ENCODE results near the gene MAPKAP1.

Gene MAPKAP1

DNA sequence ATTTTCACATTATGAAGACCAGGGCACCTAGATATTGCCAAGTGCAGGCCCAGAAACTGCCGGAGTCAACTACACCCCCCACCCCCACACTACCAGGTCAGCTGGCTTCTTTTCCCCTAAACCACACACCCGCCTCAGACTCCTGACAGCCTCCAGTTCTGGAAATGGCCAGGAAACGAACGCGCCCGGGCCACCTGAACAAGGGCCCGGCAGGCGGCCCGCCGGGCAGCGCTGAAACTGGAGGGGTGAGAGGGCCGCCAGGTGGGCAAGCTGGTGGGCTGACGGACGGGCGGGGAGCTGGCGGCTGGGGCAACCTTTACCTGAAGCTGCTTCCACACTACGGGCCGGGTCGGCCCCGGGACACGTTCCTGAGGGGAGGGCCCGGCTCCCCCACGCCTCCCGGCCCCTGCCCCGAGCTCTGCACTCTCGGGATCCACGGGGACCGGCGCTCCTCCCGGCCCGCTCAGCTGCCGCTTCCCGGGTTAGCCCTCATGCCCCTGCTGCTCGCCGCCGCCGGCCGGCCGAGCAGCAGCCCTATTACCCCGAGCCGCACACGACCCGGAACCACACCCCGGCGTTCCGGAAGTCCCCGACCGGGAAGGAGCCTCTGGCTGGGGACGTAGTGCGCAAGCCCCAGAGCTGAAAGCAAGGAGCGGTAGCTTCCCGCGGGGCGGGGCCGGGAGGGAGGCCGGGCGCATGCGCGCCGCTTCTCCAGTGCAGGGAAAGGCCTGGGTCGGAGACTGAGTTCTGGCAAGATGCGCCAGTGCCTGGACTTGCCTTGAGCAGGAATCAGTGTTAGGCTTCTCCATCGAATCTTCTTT is at the start of gene MAPKAP1:
MAPKAP1 (minus strand) TSS at position 558 of the 821 bp plus-strand sequence. CDS start 34,634 bp downstream, outside the sequence.
- DNase-seq, result peak; percentile 95

DNA sequence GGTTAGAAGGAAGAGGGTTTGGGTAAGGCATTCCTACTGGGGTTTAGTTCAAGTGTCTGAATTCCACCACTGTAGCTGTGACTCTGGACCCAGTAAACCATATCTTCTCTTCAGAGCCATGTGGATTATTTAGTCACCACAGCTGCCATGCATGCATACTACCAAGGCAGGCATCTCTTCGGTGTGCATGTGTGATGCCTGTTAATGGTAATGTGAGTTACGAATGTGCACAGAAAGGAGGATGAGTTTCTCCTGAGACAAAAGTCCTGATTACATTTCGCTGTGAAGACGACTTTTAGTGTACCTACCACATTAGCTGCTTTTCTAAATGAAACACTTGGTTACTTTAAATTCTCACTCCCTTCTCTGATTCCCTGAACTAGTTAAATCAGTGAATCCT is 49.5 kb upstream of the MAPKAP1 start:
- DNase-seq, result no peak

GRCh38 chr9:125755340-125755739 is 48.3 kb upstream of the MAPKAP1 start:
- DNase-seq, result no peak

GRCh38 chr9:125754096-125754495 is 47.1 kb upstream of the MAPKAP1 start:
- DNase-seq, result no peak

GRCh38 chr9:125752070-125752628 is 45.1 kb upstream of the MAPKAP1 start:
- no peak for DNase-seq

DNA sequence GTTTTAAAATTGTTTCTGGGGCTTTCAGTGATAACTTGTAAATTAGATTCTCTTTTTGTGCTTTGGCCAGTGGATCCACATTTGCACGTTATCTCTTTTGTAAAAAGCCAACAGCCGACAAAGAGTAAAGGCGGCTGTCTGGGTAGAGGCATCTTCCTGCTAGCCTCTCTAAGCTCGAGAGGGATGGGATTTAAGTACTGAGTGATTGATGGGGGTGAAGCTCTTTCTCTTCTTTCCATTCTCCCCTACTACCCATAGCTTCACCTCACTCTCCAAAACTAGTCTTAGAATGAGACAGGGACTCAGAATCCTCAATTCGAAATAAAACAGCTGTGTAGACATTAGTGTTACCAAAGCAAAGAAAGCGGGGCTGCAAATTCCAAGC is 43.6 kb upstream of the MAPKAP1 start:
- DNase-seq, result no peak

DNA sequence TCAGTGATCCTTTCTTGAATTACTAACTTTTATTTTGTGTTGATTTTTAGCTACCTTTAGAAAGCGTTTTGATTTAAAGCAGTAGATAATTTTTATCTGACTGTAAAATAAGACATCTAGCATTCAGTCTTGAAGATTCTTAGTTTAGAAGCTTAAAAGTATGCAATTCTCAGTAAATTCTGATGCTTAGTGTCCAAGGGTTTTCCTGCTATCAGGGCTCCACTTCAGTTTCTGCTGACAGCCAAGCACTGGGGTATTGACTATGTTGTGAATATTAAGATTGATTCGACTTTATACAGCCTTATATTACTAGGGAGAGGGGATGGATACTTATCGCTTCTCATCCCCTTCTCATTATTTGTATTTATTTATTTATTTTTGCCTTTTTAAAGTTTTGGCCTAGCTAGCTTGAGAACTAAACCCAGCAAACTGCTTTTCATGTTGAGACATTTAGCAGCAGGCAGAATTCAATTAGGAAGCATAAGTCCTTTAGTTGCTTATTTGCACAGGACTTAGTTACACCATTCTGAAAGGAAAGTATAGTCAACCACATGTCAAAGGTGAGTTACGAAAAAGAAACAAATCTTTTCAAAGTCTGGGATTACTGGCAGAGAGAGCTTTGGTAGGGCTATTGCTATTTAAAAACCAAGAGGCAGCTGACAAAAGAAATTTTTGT is 43.1 kb upstream of the MAPKAP1 start:
- DNase-seq, result no peak

- no peak for DNase-seq
Observed at GRCh38 chr9:125749287-125749935, 42.4 kb upstream of the MAPKAP1 start.

GRCh38 chr9:125748446-125749099 is 41.6 kb upstream of the MAPKAP1 start:
- DNase-seq, result no peak

- DNase-seq, result peak; percentile 38
Observed at GRCh38 chr9:125747765-125748445, 40.9 kb upstream of the MAPKAP1 start.

GRCh38 chr9:125747053-125747764 is 40.2 kb upstream of the MAPKAP1 start, which contains the start of gene PBX3:
Gene PBX3, plus strand, starts transcription at chr9:125747373.
- DNase-seq, result peak; percentile 55

DNA sequence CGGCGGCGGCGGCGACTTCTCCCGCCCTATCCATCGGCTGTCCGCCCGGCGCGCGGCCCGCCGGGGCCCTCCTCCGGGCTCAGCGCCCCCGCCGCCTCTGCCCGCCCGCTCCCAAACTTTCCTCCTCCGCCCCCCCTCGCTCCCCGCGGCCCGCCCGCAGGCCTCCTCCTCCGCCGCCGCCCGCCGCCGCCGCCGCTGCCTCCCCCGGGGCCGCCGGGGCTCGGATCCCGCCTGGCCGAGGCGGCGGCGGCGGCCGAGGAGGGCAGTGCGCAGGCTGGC is 39.7 kb upstream of the MAPKAP1 start:
- DNase-seq, result no peak

DNA sequence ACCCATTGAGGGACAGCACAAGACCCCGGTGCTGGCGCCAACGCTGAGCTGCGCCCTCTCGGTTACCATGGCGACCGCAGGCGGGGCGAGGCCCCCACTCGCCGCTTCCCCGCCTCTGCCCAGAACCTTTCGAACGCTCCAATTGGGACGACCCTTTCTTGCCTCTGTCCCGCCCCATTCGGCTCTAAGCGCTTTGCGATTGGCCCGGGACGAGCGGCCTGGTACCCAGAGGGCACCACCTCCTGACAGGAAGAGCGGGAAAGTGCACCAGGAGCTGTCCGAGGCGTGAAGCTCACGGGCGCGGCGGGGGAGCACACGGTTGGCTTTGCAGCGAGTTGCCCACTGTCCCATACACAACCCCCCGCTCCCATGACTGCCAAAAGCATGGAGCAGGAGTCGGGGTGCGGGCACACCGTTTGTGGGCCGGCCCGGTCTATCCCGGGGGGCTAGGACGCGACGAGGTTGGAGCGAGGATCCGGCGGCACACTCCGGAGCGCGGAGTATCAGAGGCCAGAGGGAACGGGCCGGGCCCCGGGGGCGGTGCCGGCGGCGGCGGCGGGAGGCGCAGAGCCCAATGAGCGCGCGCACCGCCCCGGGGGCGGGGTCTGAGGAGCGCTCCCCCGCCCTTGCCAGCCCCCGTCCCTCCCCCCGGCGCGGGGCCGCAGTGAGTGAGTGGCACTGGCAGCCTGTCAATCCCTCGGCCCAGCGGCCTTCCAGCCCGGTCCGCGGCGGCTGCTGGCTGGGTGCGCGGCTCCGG is 39.2 kb upstream of the MAPKAP1 start:
- peak; percentile 92 for DNase-seq

DNA sequence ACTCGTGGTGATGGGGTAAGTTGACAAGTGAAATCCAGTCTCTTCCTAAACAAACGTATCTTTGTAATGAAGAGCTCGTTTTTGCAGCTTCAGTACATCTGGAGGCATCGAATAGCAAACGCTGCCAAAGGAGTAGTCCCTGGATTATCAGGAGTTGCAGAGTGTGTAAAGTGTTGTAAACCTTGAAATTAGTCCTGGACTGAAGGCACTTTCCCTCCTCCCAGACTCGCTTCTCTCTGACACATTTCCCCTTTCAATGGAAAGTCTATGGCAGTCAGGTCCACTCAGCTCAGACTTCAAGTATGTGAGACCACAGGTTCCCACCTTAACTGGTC is 38.6 kb upstream of the MAPKAP1 start:
- no peak for DNase-seq

- DNase-seq, result no peak
Observed at GRCh38 chr9:125745018-125745417, 38.0 kb upstream of the MAPKAP1 start.

GRCh38 chr9:125744616-125745015 is 37.6 kb upstream of the MAPKAP1 start:
- DNase-seq, result no peak

GRCh38 chr9:125743682-125744428 is 36.8 kb upstream of the MAPKAP1 start:
- DNase-seq, result no peak

DNA sequence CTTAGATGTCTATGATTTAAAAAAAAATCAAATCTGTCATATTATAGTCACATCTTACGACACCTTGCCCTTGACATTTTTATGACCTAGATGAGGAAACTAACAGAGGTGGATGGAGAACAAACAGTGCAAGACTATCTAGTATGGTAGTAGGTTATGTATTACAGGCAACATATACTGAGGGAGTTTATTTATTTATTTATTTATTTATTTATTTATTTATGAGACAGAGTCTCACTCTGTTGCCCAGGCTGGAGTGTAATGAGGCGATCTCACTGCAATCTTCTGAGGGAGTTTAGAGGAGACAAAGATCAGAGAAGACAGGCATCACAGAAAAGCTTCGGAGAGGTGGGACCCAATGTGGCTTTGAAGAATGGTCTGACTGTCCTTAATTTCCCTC is 35.6 kb upstream of the MAPKAP1 start:
- DNase-seq, result no peak

GRCh38 chr9:125739436-125739835 is 32.4 kb upstream of the MAPKAP1 start:
- DNase-seq, result no peak

DNA sequence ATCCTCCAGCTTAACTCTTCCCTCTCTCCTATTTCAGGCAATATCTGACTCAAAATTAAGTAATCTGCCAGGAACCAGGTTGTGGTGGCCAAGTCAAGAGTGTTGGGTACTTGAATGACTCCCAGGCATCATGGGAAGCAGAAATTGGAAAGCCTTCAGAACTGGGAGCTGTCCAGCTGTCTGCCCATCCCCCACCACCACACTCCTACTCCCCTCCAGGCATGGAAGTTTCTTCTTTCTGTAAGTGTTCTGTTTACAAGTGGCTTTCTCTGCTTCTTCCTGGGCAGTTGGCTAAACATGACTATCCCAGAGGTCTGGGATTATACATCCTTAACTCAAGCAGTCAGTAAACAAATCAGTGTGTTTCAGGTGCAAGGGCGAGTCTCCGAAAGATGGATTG is 25.6 kb upstream of the MAPKAP1 start:
- no peak for DNase-seq

DNA sequence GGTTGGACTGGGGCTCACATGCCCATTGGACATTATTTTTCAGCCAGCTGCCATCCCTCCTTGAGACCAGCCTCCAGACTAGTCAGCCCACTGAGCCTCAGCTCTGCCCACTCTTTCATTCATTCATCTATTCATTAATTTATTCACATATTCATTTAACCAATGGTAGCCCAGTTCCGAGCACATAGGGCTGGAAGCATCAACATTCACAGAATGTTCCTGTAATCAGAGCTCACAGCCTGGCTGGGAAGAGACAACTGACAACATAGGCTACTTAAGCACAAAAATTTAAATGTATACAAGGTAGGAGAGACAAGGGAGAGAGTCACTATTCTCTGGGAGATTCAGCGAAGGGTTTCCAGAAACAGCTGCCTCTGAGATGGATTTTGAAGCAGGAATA is 23.2 kb upstream of the MAPKAP1 start:
- no peak for DNase-seq
